Esophagus muscularis mucosa (tissue), 4 donors: ENCODE results near the gene ERC2. TPM values are rescaled to one million over a fixed set of nuclear protein-coding genes. Genes with fewer than 3 reads are reported as not detected.

Experiments
- DNase-seq: peaks from one replicate; pipeline ENCODE4 v3.0.0-alpha.2; 2017; ENCODE audit errors: extremely low spot score
- H3K27ac ChIP-seq, 4 donors: fragments of 200-600 bp; sonication (generic); replicated peaks in 1 of 4; 1 replicate in 3 of 4; 2 replicates in 1 of 4; pipeline ENCODE4 v1.5.1; 2016 to 2019; ENCODE audit warnings: mild to moderate bottlenecking in 1 of 4
- H3K27me3 ChIP-seq, 4 donors: fragments of 200-600 bp; sonication (generic); one replicate each; pipeline versions ENCODE4 v1.5.1 to v1.6.0; 2016 to 2019
- H3K36me3 ChIP-seq, 4 donors: fragments of 200-600 bp; sonication (generic); one replicate each; pipeline ENCODE4 v1.5.1; 2016 to 2019
- H3K4me1 ChIP-seq, 4 donors: fragments of 200-600 bp; sonication (generic); one replicate each; pipeline ENCODE4 v1.5.1; 2016 to 2019
- H3K4me3 ChIP-seq, 4 donors: fragments of 200-600 bp; sonication (generic); 1 replicate in 2 of 4; 2 replicates in 2 of 4; pipeline ENCODE4 v1.5.1; 2016 to 2019; ENCODE audit warnings: mild to moderate bottlenecking in 4 of 4, moderate library complexity in 1 of 4
- H3K9me3 ChIP-seq, 4 donors: fragments of 200-600 bp; sonication (generic); 1 replicate in 3 of 4; 2 replicates in 1 of 4; pipeline ENCODE4 v1.5.1; 2016 to 2019
- EP300 ChIP-seq: sonication (generic); formaldehyde crosslinking; IDR thresholded peaks from one replicate; pipeline ENCODE4 v1.6.1; 2017; ENCODE audit warnings: antibody characterized with exemption
- POLR2A ChIP-seq: fragments of 450-650 bp; IDR thresholded peaks from one replicate; pipeline ENCODE4 v1.6.1; 2017; ENCODE audit warnings: antibody characterized with exemption, moderate library complexity, mild to moderate bottlenecking, low read depth
- POLR2AphosphoS5 ChIP-seq, 2 donors: sonication (generic); formaldehyde crosslinking; IDR thresholded peaks; one replicate each; pipeline ENCODE4 v1.6.1; 2017; ENCODE audit warnings: antibody characterized with exemption in 2 of 2
- WGBS: methylation state at CpG from one replicate; pipeline ENCODE4 v1.1.5; 2018; 5-methylcytosine and 5-hydroxymethylcytosine counted together
- intact Hi-C: fragments of 100-400 bp; cut with DNase I; formaldehyde crosslinking; loops from one replicate; pipeline ENCODE4 v1.15.1; 2023
- total RNA-seq, 4 donors: library from RNA; depleted of rRNA; stranded (reverse); fragments of >200 nt; gene quantifications; one replicate each; pipeline versions ENCODE4 v1.1.0 to v1.2.1, GENCODE V29; 2016
- TF ChIP-seq, protein P1 (sequence below), 3 experiments: fragments of 200-600 bp in 2 of 3; fragments of 450-650 bp in 1 of 3; sonication (generic) in 2 of 3; IDR thresholded peaks; one replicate each; pipeline ENCODE4 v1.5.1; 2017 to 2019; ENCODE audit warnings: antibody characterized with exemption in 3 of 3, mild to moderate bottlenecking in 2 of 3, moderate library complexity in 1 of 3

Gene ERC2
- total RNA-seq, 4 donors from 2014 or later = 0.42 to 2.0 (median 1.5) TPM

DNA sequence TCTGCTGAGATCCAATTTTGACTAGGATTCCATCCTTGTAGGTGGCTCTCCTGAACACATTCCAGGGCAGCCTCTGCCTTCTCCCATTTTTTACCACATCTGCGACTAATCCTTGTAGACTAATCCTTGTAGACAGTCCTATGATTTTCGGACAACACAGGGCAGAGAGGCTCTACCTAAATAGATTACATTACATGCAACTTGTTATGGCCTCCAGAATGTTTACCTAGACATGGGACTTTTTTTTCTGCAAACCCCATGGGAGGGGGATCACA lies 741.8 kb downstream of the ERC2 start:
- Histone ChIP-seq H3K4me3 (no peak overlapping the region), H3K4me1 (peaks cover 0 to 21% (median 12%) of the 10 kb centered on the region in 4 donors), H3K27ac (no peak overlapping the region), H3K27me3 (no peaks in the 10 kb centered on the region), H3K9me3 (no peaks in the 10 kb centered on the region), H3K36me3 (no peaks in the 10 kb centered on the region)
- TF ChIP-seq POLR2AphosphoS5 (IDR thresholded peaks at IDR 0.05) (no peak), POLR2A (no peak), EP300 (no peak)
- TF ChIP-seq, protein P1, sequence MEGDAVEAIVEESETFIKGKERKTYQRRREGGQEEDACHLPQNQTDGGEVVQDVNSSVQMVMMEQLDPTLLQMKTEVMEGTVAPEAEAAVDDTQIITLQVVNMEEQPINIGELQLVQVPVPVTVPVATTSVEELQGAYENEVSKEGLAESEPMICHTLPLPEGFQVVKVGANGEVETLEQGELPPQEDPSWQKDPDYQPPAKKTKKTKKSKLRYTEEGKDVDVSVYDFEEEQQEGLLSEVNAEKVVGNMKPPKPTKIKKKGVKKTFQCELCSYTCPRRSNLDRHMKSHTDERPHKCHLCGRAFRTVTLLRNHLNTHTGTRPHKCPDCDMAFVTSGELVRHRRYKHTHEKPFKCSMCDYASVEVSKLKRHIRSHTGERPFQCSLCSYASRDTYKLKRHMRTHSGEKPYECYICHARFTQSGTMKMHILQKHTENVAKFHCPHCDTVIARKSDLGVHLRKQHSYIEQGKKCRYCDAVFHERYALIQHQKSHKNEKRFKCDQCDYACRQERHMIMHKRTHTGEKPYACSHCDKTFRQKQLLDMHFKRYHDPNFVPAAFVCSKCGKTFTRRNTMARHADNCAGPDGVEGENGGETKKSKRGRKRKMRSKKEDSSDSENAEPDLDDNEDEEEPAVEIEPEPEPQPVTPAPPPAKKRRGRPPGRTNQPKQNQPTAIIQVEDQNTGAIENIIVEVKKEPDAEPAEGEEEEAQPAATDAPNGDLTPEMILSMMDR (IDR thresholded peaks at IDR 0.05) = no peak
- intact Hi-C loops = no loop called here
- 93% methylated on average over 2 of the region's 2 CpGs for WGBS
- peak; percentile 75 for DNase-seq

DNA sequence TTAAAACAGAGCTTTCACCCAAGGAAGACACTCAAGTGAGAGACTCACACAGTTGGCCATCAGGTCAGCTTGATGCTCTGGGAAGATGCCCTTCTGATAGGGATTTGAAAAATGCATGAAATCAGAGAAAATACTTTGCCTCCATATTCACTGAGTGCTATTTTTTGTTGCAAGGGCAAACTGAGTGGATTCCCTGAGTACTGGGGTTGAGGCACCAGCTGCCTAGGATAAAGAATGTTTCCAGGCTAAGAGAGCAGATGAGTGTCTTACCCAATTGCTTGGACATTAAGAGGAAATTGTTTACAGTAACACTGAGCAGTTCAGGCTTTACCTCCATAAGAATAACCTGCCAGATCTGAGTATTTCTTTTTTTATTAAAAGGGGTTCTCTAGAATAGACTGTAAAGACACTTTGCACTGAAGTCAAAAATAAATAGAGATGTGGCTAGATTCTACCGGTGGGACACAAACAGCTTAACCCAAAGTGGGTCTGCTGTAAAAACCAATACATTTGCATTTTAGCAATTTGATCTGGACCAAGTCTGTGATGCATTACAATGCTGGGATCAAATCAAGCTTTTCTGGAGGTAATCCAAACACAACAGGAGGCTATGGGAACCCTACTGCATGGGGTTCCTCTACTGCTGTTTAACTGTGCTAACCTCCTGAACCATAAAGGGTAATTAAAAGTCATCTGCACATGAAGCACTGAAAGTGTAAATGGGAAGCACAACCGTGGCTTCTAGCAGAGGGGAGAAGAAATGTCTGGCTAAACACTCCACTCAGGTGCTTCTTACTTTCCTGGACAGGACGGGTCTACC lies 742.4 kb downstream of the ERC2 start:
- TF ChIP-seq POLR2A = no peak
- no peak for TF ChIP-seq EP300
- no peak for TF ChIP-seq POLR2AphosphoS5 (IDR thresholded peaks at IDR 0.05)

DNA sequence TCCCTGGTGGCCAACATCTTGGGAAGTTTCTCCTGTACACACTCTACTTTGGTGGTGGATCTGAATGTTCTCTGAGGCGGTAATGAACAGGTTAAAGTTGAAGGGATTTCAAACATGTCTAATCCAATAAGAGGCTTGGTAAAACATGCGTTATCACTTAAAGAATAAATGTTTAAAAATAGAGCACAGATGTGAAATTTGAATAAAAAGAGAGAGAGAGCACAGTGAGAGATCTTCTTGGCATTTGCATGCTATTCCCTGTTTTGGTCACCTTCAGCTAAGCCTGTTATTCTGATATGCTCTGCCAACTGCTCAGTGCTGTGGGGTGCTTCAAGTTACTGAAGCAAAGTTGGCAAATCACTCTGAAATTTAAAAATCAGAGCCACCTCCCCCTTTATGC lies 743.4 kb downstream of the ERC2 start:
- no peaks in the 10 kb centered on the region for H3K36me3 ChIP-seq
- TF ChIP-seq EP300 = no peak
- TF ChIP-seq POLR2AphosphoS5 (IDR thresholded peaks at IDR 0.05) = no peak
- TF ChIP-seq POLR2A = no peak
- TF ChIP-seq, protein P1 (IDR thresholded peaks at IDR 0.05) = no peak
- peaks cover 0 to 21% (median 12%) of the 10 kb centered on the region in 4 donors for H3K4me1 ChIP-seq
- H3K27ac ChIP-seq = no peak overlapping the region
- H3K9me3 ChIP-seq = no peaks in the 10 kb centered on the region
- DNase-seq = peak; percentile 3
- no peak overlapping the region for H3K4me3 ChIP-seq
- no peaks in the 10 kb centered on the region for H3K27me3 ChIP-seq
- intact Hi-C loops = no loop called here
- 50% methylated on average over 2 of the region's 2 CpGs for WGBS

More for the DNA sequence above, 742.4 kb downstream of the ERC2 start:
- Histone ChIP-seq H3K36me3 (no peaks in the 10 kb centered on the region), H3K4me3 (no peak overlapping the region), H3K9me3 (no peaks in the 10 kb centered on the region), H3K27me3 (no peaks in the 10 kb centered on the region), H3K4me1 (peaks cover 0 to 21% (median 12%) of the 10 kb centered on the region in 4 donors), H3K27ac (no peak overlapping the region)
- intact Hi-C loops = no loop called here
- peak; percentile 57 for DNase-seq
- WGBS = 36% methylated on average over 3 of the region's 3 CpGs

DNA sequence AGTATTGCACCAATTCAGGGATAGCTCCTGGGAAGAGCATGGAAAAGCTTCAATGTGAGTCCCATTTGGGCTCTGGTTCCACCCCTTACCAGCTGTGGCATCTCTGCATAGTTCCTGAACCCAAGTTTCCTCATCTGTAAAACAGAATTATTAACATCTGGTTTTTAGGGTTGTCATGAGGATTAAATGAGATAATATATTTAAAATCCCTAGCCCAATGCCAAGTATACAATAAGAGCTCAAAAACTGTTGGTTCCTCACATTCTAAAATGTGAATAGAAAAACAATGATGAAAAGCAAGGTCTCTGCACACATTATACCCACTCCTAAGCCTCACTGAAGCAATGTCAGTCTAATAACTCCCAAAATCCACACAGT lies 743.9 kb downstream of the ERC2 start:
- no peaks in the 10 kb centered on the region for H3K27me3 ChIP-seq
- intact Hi-C loops = no loop called here
- no peaks in the 10 kb centered on the region for H3K9me3 ChIP-seq
- H3K4me3 ChIP-seq = no peak overlapping the region
- H3K27ac ChIP-seq = no peak overlapping the region
- no peaks in the 10 kb centered on the region for H3K36me3 ChIP-seq
- H3K4me1 ChIP-seq = peaks cover 0 to 21% (median 12%) of the 10 kb centered on the region in 4 donors
- TF ChIP-seq POLR2A (no peak), POLR2AphosphoS5 (IDR thresholded peaks at IDR 0.05) (no peak)
- no peak for DNase-seq

DNA sequence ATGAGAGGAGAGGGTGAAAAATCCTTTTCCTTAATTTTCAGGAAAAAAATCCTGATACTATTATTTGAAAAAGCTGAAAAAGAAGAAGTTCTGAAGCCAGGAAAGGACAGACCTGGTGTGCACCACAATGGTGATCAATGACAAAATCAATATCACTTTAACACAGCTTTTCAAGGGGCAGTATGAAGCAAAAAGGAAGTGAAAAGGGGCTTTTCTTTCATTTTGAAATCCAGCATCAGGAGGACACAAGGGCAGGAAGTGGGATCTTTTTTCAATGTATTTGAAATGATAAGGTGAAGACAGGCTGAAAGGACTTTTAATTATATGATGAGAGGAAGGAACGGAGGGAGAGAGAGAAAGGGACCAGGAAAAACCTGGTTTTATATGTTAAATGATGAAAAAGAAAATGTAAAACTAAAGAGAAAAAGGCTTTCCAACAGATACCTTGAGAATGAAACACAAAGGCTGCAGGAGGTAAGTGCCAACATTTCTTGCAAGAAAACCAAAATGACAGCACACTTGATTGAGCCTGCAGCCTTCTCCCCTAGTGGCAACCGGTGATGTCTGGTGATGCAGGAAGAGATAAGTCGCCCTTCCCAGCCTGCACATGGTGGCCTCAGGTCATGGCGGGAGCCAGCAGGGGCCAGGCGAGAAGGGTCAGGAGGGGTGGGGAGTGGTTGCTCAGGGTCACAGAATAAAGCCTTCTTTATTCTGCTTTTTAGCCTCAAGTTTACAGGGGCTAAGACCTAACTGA lies 744.4 kb downstream of the ERC2 start:
- no peak overlapping the region for H3K4me3 ChIP-seq
- TF ChIP-seq, protein P1 (IDR thresholded peaks at IDR 0.05) = no peak
- TF ChIP-seq POLR2A (no peak), POLR2AphosphoS5 (IDR thresholded peaks at IDR 0.05) (no peak), EP300 (no peak)
- H3K27me3 ChIP-seq = no peaks in the 10 kb centered on the region
- WGBS = 76% methylated on average over 5 of the region's 5 CpGs
- no peak overlapping the region for H3K27ac ChIP-seq
- peaks cover 0 to 21% (median 12%) of the 10 kb centered on the region in 4 donors for H3K4me1 ChIP-seq
- peak; percentile 60 for DNase-seq
- intact Hi-C loops = no loop called here
- no peaks in the 10 kb centered on the region for H3K36me3 ChIP-seq
- no peaks in the 10 kb centered on the region for H3K9me3 ChIP-seq
